Retinal pigment epithelial cell (primary cell): ENCODE results near the gene OR10H4.

ENCODE experiments used
- DNase-seq: peaks from one replicate; pipeline ENCODE4 v3.0.0-alpha.2; 2010; ENCODE audit warnings: low read depth
- H3K4me3 ChIP-seq: 2 replicates; pipeline ENCODE4 v1.5.1; 2011; ENCODE audit warnings: mild to moderate bottlenecking, low read length, control low read depth, moderate library complexity
- CTCF ChIP-seq: conservative IDR thresholded peaks from 2 replicates; pipeline ENCODE4 v1.5.1; 2011; ENCODE audit warnings: low read depth, low read length, control low read depth, inconsistent platforms

The OR10H4 gene

DNA sequence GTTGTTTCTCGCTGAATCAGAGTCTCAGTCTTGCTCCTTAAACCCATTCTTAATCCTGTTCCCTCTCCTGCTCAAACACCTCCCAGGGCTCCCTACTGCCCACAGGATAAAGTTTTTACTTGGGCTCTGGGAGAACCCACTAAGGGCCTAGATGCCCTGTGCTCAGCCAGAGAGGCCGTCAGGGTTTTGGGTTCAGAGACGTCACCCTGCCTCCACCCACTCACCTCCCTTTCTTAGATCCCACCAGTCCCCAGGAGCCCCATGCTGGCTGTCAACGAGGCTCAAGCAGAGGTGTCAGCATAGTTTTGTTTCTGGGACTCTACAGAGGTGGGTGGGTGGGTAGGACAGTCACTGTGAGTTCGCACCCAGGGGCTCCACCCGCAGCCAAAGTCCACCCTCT lies 35.4 kb upstream of the OR10H4 start:
- no peak overlapping the region for H3K4me3 ChIP-seq
- TF ChIP-seq CTCF: no peak
- DNase-seq: no peak

GRCh38 chr19:15913830-15914229 lies 35.0 kb upstream of the OR10H4 start:
- no peak for TF ChIP-seq CTCF
- DNase-seq: no peak

GRCh38 chr19:15915109-15915508 lies 33.7 kb upstream of the OR10H4 start:
- no peak for DNase-seq
- TF ChIP-seq CTCF: no peak
- no peak overlapping the region for H3K4me3 ChIP-seq

More at GRCh38 chr19:15913830-15914229, 35.0 kb upstream of the OR10H4 start:
- H3K4me3 ChIP-seq: no peak overlapping the region

DNA sequence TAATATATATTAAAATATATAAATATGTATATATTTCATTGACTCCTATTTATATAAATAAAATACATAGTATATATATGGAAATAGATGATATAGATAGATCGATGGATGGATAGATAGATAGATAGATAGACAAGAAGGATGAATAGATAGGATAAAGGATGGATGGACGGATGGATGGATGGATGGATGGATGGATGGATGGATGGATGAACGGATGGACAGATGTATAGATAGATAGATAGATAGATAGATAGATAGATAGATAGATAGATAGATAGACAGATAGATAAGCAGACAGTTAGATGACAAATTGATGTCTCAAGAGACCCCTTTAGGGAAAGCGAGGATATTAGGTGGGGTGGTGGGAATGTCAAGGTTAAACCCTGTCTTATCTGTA lies 29.6 kb upstream of the OR10H4 start:
- no peak for DNase-seq
- no peak overlapping the region for H3K4me3 ChIP-seq
- no peak for TF ChIP-seq CTCF

GRCh38 chr19:15922021-15922420 lies 26.8 kb upstream of the OR10H4 start:
- no peak for TF ChIP-seq CTCF
- no peak overlapping the region for H3K4me3 ChIP-seq
- DNase-seq: no peak

GRCh38 chr19:15923702-15924101 lies 25.1 kb upstream of the OR10H4 start:
- DNase-seq: no peak
- no peak overlapping the region for H3K4me3 ChIP-seq
- no peak for TF ChIP-seq CTCF

GRCh38 chr19:15926484-15926883 lies 22.3 kb upstream of the OR10H4 start:
- H3K4me3 ChIP-seq: no peak overlapping the region
- no peak for TF ChIP-seq CTCF
- no peak for DNase-seq
